ENCODE measurements around the gene OR51Q1.

DNA sequence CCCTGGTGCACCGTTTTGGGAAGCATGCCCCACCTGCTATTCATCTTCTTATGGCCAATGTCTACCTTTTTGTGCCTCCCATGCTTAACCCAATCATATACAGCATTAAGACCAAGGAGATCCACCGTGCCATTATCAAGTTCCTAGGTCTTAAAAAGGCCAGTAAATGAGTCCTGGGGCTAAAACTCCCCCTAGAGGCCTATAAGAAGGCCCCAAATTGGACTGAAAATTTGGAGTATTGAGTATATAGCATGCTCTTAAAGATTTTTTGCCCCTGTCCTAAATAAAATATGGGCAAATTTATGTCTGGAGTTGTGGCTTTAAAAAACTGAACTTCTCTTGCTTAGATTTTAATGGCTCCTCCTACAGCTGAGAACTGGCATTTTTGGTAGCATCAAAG, 31.7 kb upstream of the OR51Q1 start:
- no peak for TF ChIP-seq ARHGAP35 (CRISPR knock-in tag; IDR thresholded peaks at IDR 0.05; ENCODE audit: borderline replicate concordance)
- no peak for TF ChIP-seq CBFB (CRISPR knock-in tag; IDR thresholded peaks at IDR 0.05)
- TF ChIP-seq, protein P1, sequence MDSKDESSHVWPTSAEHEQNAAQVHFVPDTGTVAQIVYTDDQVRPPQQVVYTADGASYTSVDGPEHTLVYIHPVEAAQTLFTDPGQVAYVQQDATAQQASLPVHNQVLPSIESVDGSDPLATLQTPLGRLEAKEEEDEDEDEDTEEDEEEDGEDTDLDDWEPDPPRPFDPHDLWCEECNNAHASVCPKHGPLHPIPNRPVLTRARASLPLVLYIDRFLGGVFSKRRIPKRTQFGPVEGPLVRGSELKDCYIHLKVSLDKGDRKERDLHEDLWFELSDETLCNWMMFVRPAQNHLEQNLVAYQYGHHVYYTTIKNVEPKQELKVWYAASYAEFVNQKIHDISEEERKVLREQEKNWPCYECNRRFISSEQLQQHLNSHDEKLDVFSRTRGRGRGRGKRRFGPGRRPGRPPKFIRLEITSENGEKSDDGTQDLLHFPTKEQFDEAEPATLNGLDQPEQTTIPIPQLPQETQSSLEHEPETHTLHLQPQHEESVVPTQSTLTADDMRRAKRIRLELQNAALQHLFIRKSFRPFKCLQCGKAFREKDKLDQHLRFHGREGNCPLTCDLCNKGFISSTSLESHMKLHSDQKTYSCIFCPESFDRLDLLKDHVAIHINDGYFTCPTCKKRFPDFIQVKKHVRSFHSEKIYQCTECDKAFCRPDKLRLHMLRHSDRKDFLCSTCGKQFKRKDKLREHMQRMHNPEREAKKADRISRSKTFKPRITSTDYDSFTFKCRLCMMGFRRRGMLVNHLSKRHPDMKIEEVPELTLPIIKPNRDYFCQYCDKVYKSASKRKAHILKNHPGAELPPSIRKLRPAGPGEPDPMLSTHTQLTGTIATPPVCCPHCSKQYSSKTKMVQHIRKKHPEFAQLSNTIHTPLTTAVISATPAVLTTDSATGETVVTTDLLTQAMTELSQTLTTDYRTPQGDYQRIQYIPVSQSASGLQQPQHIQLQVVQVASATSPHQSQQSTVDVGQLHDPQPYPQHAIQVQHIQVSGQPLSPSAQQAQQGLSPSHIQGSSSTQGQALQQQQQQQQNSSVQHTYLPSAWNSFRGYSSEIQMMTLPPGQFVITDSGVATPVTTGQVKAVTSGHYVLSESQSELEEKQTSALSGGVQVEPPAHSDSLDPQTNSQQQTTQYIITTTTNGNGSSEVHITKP (CRISPR knock-in tag; IDR thresholded peaks at IDR 0.05; ENCODE audit: low read depth): no peak
- no peak for TF ChIP-seq ZNF724P (CRISPR knock-in tag; IDR thresholded peaks at IDR 0.05; ENCODE audit: borderline replicate concordance)
- TF ChIP-seq ZNF577 (CRISPR knock-in tag; IDR thresholded peaks at IDR 0.05; ENCODE audit: borderline replicate concordance, low read depth): no peak
- no peak for TF ChIP-seq POLR2AphosphoS5 (IDR thresholded peaks at IDR 0.05; ENCODE audit: low read depth, low read length)
- TF ChIP-seq, protein P2, sequence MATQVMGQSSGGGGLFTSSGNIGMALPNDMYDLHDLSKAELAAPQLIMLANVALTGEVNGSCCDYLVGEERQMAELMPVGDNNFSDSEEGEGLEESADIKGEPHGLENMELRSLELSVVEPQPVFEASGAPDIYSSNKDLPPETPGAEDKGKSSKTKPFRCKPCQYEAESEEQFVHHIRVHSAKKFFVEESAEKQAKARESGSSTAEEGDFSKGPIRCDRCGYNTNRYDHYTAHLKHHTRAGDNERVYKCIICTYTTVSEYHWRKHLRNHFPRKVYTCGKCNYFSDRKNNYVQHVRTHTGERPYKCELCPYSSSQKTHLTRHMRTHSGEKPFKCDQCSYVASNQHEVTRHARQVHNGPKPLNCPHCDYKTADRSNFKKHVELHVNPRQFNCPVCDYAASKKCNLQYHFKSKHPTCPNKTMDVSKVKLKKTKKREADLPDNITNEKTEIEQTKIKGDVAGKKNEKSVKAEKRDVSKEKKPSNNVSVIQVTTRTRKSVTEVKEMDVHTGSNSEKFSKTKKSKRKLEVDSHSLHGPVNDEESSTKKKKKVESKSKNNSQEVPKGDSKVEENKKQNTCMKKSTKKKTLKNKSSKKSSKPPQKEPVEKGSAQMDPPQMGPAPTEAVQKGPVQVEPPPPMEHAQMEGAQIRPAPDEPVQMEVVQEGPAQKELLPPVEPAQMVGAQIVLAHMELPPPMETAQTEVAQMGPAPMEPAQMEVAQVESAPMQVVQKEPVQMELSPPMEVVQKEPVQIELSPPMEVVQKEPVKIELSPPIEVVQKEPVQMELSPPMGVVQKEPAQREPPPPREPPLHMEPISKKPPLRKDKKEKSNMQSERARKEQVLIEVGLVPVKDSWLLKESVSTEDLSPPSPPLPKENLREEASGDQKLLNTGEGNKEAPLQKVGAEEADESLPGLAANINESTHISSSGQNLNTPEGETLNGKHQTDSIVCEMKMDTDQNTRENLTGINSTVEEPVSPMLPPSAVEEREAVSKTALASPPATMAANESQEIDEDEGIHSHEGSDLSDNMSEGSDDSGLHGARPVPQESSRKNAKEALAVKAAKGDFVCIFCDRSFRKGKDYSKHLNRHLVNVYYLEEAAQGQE (IDR thresholded peaks at IDR 0.05; ENCODE audit: borderline replicate concordance in 1 of 2, low read depth in 1 of 2, low read length in 2 of 2): no peak
- TF ChIP-seq TBP (CRISPR knock-in tag; IDR thresholded peaks at IDR 0.05): no peak

All from HepG2 (cell line).